ENCODE data around the gene GALT.
A peak's percentile ranks its signal among the peaks of the same experiment; 100 is the strongest.

Gene GALT

GRCh38 chr9:34652602-34653000 lies 6.1 kb downstream of the GALT start:
- DNase-seq, result no peak

GRCh38 chr9:34653151-34654072 lies 6.9 kb downstream of the GALT start:
- no peak for DNase-seq

- DNase-seq, result no peak
These were observed 8.0 kb downstream of the GALT start for GRCh38 chr9:34654323-34655051.

- DNase-seq, result no peak
These were observed 8.9 kb downstream of the GALT start for GRCh38 chr9:34655394-34655793.

- DNase-seq, result no peak
These were observed 10.5 kb downstream of the GALT start for GRCh38 chr9:34656992-34657391.

- DNase-seq, result no peak
These were observed 12.0 kb downstream of the GALT start for GRCh38 chr9:34658461-34658860.

- no peak for DNase-seq
These were observed 13.2 kb downstream of the GALT start for GRCh38 chr9:34659592-34660253.

GRCh38 chr9:34662526-34663302 lies 16.2 kb downstream of the GALT start, which contains the start of gene CCL27:
CCL27 (minus strand) TSS chr9:34662657; CDS start chr9:34662633, 24 bp downstream.
- DNase-seq, result peak; percentile 32

GRCh38 chr9:34663303-34663605 lies 16.8 kb downstream of the GALT start:
- DNase-seq, result peak; percentile 50

GRCh38 chr9:34664281-34665066 lies 18.0 kb downstream of the GALT start:
- peak; percentile 81 for DNase-seq

GRCh38 chr9:34665067-34665380 lies 18.5 kb downstream of the GALT start:
- no peak for DNase-seq

- DNase-seq, result peak; percentile 95
These were observed 19.1 kb downstream of the GALT start for GRCh38 chr9:34665381-34666250.

- no peak for DNase-seq
These were observed 23.5 kb downstream of the GALT start for GRCh38 chr9:34669809-34670562.

- no peak for DNase-seq
These were observed 24.8 kb downstream of the GALT start for GRCh38 chr9:34671307-34671706.

- DNase-seq, result no peak
These were observed 28.0 kb downstream of the GALT start for GRCh38 chr9:34674440-34674839.

GRCh38 chr9:34675048-34675714 lies 28.7 kb downstream of the GALT start:
- DNase-seq, result peak; percentile 76

GRCh38 chr9:34675869-34676268 lies 29.4 kb downstream of the GALT start:
- DNase-seq, result no peak

GRCh38 chr9:34684145-34684544 lies 37.7 kb downstream of the GALT start:
- no peak for DNase-seq

GRCh38 chr9:34684816-34685215 lies 38.3 kb downstream of the GALT start:
- DNase-seq, result no peak

- no peak for DNase-seq
These were observed 39.1 kb downstream of the GALT start for GRCh38 chr9:34685591-34685990.
